HEK293T (cell line): ENCODE results near the gene VAV3.

ENCODE experiments used
- CTCF ChIA-PET: fragments of 350-600 bp; formaldehyde crosslinking; extraction: SDS; loops from one replicate; lab custom pipeline; 2021; ENCODE audit warnings: antibody characterized with exemption, inconsistent platforms; lab: Yijun Ruan, JAX
- POLR2A ChIA-PET: fragments of 350-600 bp; formaldehyde crosslinking; extraction: SDS; loops from one replicate; lab custom pipeline; 2020; ENCODE audit warnings: antibody characterized with exemption, inconsistent platforms; lab: Yijun Ruan, JAX
- DNase-seq: peaks from one replicate; pipeline ENCODE4 v3.0.0; 2012; ENCODE audit warnings: mixed read lengths; ENCODE audit errors: extremely low spot score
- ARNT ChIP-seq: fragments of 450-650 bp; IDR thresholded peaks from 2 replicates; pipeline ENCODE4 v1.6.1; 2017; ENCODE audit warnings: mild to moderate bottlenecking
- BHLHE40 ChIP-seq: fragments of 450-650 bp; IDR thresholded peaks from 2 replicates; pipeline ENCODE4 v1.6.1; 2016; ENCODE audit warnings: mild to moderate bottlenecking, moderate library complexity, borderline replicate concordance
- CTBP1 ChIP-seq: fragments of 450-650 bp; IDR thresholded peaks from 2 replicates; pipeline ENCODE4 v1.6.1; 2016; ENCODE audit warnings: borderline replicate concordance
- ELF4 ChIP-seq: fragments of 450-650 bp; IDR thresholded peaks from 2 replicates; pipeline ENCODE4 v1.6.1; 2017; ENCODE audit warnings: antibody characterized with exemption
- FOXA1 ChIP-seq: fragments of 450-650 bp; IDR thresholded peaks from 2 replicates; pipeline ENCODE4 v1.6.1; 2016; ENCODE audit warnings: mild to moderate bottlenecking
- FOXK2 ChIP-seq: fragments of 450-650 bp; IDR thresholded peaks from 2 replicates; pipeline ENCODE4 v1.6.1; 2016; ENCODE audit warnings: mild to moderate bottlenecking
- FOXM1 ChIP-seq: fragments of 450-650 bp; IDR thresholded peaks from 2 replicates; pipeline ENCODE4 v1.6.1; 2017; ENCODE audit warnings: mild to moderate bottlenecking, borderline replicate concordance
- HDGF ChIP-seq: fragments of 450-650 bp; IDR thresholded peaks from 2 replicates; pipeline ENCODE4 v1.6.1; 2017; ENCODE audit warnings: antibody characterized with exemption, borderline replicate concordance
- L3MBTL2 ChIP-seq: fragments of 450-650 bp; conservative IDR thresholded peaks from 2 replicates; pipeline ENCODE4 v1.6.1; 2016; ENCODE audit warnings: mild to moderate bottlenecking
- LEF1 ChIP-seq: fragments of 450-650 bp; IDR thresholded peaks from 2 replicates; pipeline ENCODE4 v1.6.1; 2017; ENCODE audit warnings: mild to moderate bottlenecking, borderline replicate concordance
- NFRKB ChIP-seq: fragments of 450-650 bp; IDR thresholded peaks from 2 replicates; pipeline ENCODE4 v1.6.1; 2016; ENCODE audit warnings: mild to moderate bottlenecking, moderate library complexity
- SP1 ChIP-seq: fragments of 450-650 bp; IDR thresholded peaks from 2 replicates; pipeline ENCODE4 v1.6.1; 2017
- SUZ12 ChIP-seq: fragments of 450-650 bp; IDR thresholded peaks from 2 replicates; pipeline ENCODE4 v1.6.1; 2016; ENCODE audit warnings: mild to moderate bottlenecking
- TARDBP ChIP-seq: fragments of 450-650 bp; IDR thresholded peaks from 2 replicates; pipeline ENCODE4 v1.6.1; 2016
- ZNF384 ChIP-seq: fragments of 450-650 bp; IDR thresholded peaks from 2 replicates; pipeline ENCODE4 v1.6.1; 2016
- TF ChIP-seq, protein P1 (sequence below): fragments of 450-650 bp; IDR thresholded peaks from 2 replicates; pipeline ENCODE4 v1.6.1; 2016

Gene VAV3

GRCh38 chr1:107788206-107789202 lies 176.5 kb downstream of the VAV3 start:
- POLR2A ChIA-PET = no interaction called here
- CTCF ChIA-PET = interaction anchor here (0.6 to 1.1 kb wide), 3 partner anchors 8 to 337 kb away, joined by 3 to 4 read pairs (median 4); no protein-coding TSS in a partner anchor
- TF ChIP-seq SP1 (no peak), NFRKB (no peak), FOXK2 (no peak)
- TF ChIP-seq, protein P1, sequence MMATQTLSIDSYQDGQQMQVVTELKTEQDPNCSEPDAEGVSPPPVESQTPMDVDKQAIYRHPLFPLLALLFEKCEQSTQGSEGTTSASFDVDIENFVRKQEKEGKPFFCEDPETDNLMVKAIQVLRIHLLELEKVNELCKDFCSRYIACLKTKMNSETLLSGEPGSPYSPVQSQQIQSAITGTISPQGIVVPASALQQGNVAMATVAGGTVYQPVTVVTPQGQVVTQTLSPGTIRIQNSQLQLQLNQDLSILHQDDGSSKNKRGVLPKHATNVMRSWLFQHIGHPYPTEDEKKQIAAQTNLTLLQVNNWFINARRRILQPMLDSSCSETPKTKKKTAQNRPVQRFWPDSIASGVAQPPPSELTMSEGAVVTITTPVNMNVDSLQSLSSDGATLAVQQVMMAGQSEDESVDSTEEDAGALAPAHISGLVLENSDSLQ = no peak
- DNase-seq = no peak

DNA sequence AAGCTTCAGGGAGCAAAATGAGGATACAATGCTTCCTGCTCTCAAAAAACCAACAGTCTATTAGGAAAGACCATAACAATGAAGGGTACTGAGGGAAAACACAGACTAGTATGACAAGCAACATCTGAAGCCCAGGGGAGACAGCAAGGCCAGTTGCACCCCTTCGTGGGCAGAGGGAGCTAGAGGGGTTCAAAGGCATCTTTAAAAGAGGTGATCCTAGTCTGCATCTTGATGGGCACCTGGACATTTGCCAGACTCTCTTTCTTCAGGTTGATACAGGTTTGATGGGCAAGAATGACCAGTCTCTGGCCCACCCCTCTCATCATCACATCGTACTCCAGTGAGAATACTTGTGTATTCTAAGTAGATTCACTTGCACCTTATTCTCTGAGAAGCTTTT lies 177.7 kb downstream of the VAV3 start:
- ChIA-PET CTCF (interaction anchor here (1.5 kb wide), 1 partner anchor 8 kb away, joined by 3 read pairs; no protein-coding TSS in a partner anchor), POLR2A (no interaction called here)
- DNase-seq = no peak
- TF ChIP-seq SUZ12 = no peak
- no peak for TF ChIP-seq NFRKB
- TF ChIP-seq ARNT = no peak
- no peak for TF ChIP-seq SP1
- no peak for TF ChIP-seq TARDBP
- TF ChIP-seq CTBP1 = no peak
- TF ChIP-seq, protein P1 = no peak
- TF ChIP-seq BHLHE40 = no peak
- TF ChIP-seq ZNF384 = no peak
- TF ChIP-seq FOXA1 = no peak
- no peak for TF ChIP-seq LEF1
- no peak for TF ChIP-seq FOXK2
- no peak for TF ChIP-seq HDGF
- TF ChIP-seq FOXM1 = no peak
- no peak for TF ChIP-seq ELF4
- no peak for TF ChIP-seq L3MBTL2

DNA sequence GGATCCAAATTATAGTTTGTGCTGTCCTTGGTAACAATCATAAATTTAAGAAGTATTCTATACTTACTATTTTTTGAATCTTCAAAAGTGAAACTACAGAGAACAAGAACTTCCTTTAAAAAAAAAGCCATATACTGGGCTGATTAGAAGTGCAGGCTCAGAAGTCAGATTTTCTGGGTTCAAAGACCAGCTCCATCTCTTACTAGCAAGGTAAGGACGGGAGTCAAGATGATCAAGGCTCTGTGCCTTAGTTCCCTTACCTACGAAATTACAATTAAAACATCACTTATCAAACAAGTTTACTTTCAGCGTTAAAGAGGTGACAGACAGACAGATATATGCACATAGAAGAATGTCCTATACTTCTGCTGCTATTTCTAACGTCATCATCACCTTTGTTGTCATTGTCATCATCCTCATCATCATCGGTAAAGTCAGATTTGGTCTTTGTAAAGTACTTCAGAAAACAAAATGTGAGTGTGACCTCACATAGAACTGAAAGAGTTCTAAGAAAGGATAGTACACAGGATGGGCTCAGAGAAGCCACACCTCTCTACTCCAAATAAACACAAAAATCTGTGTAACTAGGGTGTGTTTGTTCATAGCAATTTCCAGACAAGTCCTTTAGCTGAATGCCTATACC lies 178.7 kb downstream of the VAV3 start:
- DNase-seq = no peak
- TF ChIP-seq CTBP1 (no peak), NFRKB (no peak), FOXM1 (no peak), L3MBTL2 (no peak), ZNF384 (no peak), SUZ12 (no peak), ARNT (no peak), HDGF (no peak), TARDBP (no peak), FOXA1 (no peak), LEF1 (no peak)
- TF ChIP-seq, protein P1 = no peak
- ChIA-PET POLR2A (no interaction called here), CTCF (interaction anchor here (1.5 kb wide), 1 partner anchor 9 kb away, joined by 3 read pairs; no protein-coding TSS in a partner anchor)

DNA sequence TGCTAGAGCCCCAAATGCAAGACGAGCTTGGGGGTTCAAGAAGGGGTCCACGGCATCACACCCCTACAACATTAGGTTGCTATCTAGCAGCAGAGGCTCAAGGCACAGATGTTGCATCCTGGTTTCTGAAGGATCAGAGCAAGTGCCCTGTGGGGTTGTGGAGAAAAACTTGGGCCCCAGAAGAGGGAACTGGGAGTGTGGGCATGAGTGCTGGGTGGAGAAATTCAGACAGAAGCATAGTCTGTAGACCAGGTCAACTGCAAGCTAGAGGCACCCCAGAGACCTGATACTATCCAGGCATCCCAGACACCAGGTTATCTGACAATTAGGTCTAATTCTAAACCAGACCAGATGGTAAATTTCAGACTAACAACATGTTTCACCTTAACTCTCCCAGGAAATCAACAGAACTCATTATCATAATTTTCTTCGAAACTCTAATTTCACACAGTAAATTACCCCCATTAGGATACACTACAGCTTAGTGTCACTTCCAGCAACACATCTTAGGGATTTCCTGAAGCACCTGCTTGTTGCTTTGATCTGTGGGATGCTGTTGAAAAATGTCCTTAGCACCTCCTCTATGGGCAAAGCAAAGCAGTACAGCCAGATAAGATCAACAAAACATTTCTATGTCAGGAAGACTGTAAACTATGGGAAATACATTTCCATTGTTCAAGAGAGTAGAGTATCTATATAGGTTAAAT lies 179.3 kb downstream of the VAV3 start:
- no peak for TF ChIP-seq SUZ12
- no peak for TF ChIP-seq CTBP1
- no peak for TF ChIP-seq FOXM1
- TF ChIP-seq ARNT = no peak
- TF ChIP-seq L3MBTL2 = no peak
- TF ChIP-seq ZNF384 = no peak
- TF ChIP-seq ELF4 = no peak
- TF ChIP-seq FOXA1 = no peak
- TF ChIP-seq SP1 = no peak
- TF ChIP-seq HDGF = no peak
- TF ChIP-seq, protein P1 = no peak
- TF ChIP-seq BHLHE40 = no peak
- no peak for TF ChIP-seq TARDBP
- no peak for TF ChIP-seq LEF1
- TF ChIP-seq FOXK2 = no peak
- TF ChIP-seq NFRKB = no peak
- CTCF ChIA-PET = no interaction called here
- POLR2A ChIA-PET = no interaction called here
- no peak for DNase-seq
